Measurements from ENCODE around the gene CCDC106.

Gene CCDC106

GRCh38 chr19:55674841-55675660, 27.0 kb downstream of the CCDC106 start, which contains the start of gene EPN1 (continued):
- no peak for TF ChIP-seq ZSCAN5A (tag by site-specific recombination; IDR thresholded peaks at IDR 0.05)
- 0 out of 2 replicates have a peak, but pooled peaks have one; percentile 14 for TF ChIP-seq IKZF3 (tag by site-specific recombination; IDR thresholded peaks at IDR 0.05)
- peak; percentile 34; the same call in 1 of the 2 replicates for TF ChIP-seq ELK4 (IDR thresholded peaks at IDR 0.05; ENCODE audit: borderline replicate concordance, low read depth, low read length)
- no peak for TF ChIP-seq PRDM2 (tag by site-specific recombination; IDR thresholded peaks at IDR 0.05; ENCODE audit: borderline replicate concordance)
- TF ChIP-seq TRIM28 (IDR thresholded peaks at IDR 0.05; ENCODE audit: borderline replicate concordance, low read length), result no peak
- no peak for TF ChIP-seq ZNF624 (tag by site-specific recombination; IDR thresholded peaks at IDR 0.05)
- no peak for TF ChIP-seq CTCF (tag by site-specific recombination; IDR thresholded peaks at IDR 0.05)
- no peak for TF ChIP-seq ZNF785 (tag by site-specific recombination; IDR thresholded peaks at IDR 0.05)
- no peak for TF ChIP-seq ZNF670 (tag by site-specific recombination; IDR thresholded peaks at IDR 0.05; ENCODE audit: low read depth)
- no peak for TF ChIP-seq ZSCAN16 (tag by site-specific recombination; IDR thresholded peaks at IDR 0.05)
- no peak for TF ChIP-seq ZNF830 (tag by site-specific recombination; IDR thresholded peaks at IDR 0.05; ENCODE audit: low read depth)
- no peak for TF ChIP-seq SETDB1 (IDR thresholded peaks at IDR 0.05; ENCODE audit: insufficient read length, low read length)
- no peak for TF ChIP-seq SCRT1 (tag by site-specific recombination; IDR thresholded peaks at IDR 0.05; ENCODE audit: borderline replicate concordance)
- TF ChIP-seq ZNF211 (tag by site-specific recombination; IDR thresholded peaks at IDR 0.05; ENCODE audit: low read depth), result no peak
- no peak for TF ChIP-seq ZNF26 (tag by site-specific recombination; IDR thresholded peaks at IDR 0.05)
- TF ChIP-seq HIC1 (tag by site-specific recombination; IDR thresholded peaks at IDR 0.05), result peak; percentile 99
- no peak for TF ChIP-seq ZNF791 (tag by site-specific recombination; IDR thresholded peaks at IDR 0.05)
- TF ChIP-seq ZNF660 (tag by site-specific recombination; IDR thresholded peaks at IDR 0.05), result peak; percentile 50; the same call in 1 of the 2 replicates
- no peak for TF ChIP-seq ZNF302 (tag by site-specific recombination; IDR thresholded peaks at IDR 0.05; ENCODE audit: low read depth)
- no peak for TF ChIP-seq ZNF555 (tag by site-specific recombination; conservative IDR thresholded peaks at IDR 0.05)
- no peak for TF ChIP-seq ZNF654 (tag by site-specific recombination; IDR thresholded peaks at IDR 0.05; ENCODE audit: low read depth)
- TF ChIP-seq SCRT2 (tag by site-specific recombination; IDR thresholded peaks at IDR 0.05), result peak; percentile 15; the same call in 1 of the 2 replicates
- no peak for TF ChIP-seq ZNF558 (tag by site-specific recombination; IDR thresholded peaks at IDR 0.05)
- no peak for TF ChIP-seq ZFP3 (tag by site-specific recombination; IDR thresholded peaks at IDR 0.05; ENCODE audit: low read depth)
- TF ChIP-seq ZNF292 (tag by site-specific recombination; IDR thresholded peaks at IDR 0.05; ENCODE audit: borderline replicate concordance, low read depth), result no peak
